Left colon (tissue), 2 donors: ENCODE data around the gene URM1. TPM values are rescaled to one million over a fixed set of nuclear protein-coding genes. Genes with fewer than 3 reads are reported as not detected.

Experiments used
- ATAC-seq: fragments of 200-7000 bp; cut with Tn5 transposase; one replicate; pipeline ENCODE4 v1.9.1; 2020; ENCODE audit warnings: mild to moderate bottlenecking, moderate library complexity
- DNase-seq, 2 donors: peaks; one replicate each; pipeline ENCODE4 v3.0.0-alpha.2; 2020
- intact Hi-C, 2 donors: fragments of 100-400 bp; cut with DNase I in 1 of 2; cut with micrococcal nuclease in 1 of 2; formaldehyde crosslinking; loops; one replicate each; pipeline versions ENCODE4 v1.11.2 to v1.14.0; 2022; cut with DNase I, micrococcal nuclease
- total RNA-seq, 2 donors: library from RNA; stranded (reverse); fragmentation: NEBNext Ultra II Directional; extraction: Animal tissue kit (Norgen Biotek cat#: 25700); gene quantifications; one replicate each; pipeline ENCODE4 v1.2.1, GENCODE V29; 2021
- donor health status: DM: no; HTN: no; CAD: no.
- donor health status: DM: yes; HTN: yes; CAD: no.

Gene URM1
- total RNA-seq, 2 donors from 2014 or later = 50.9 to 69.3 TPM

- ATAC-seq (no peak), DNase-seq (no peak)
- intact Hi-C loops = no loop called here
Observed at GRCh38 chr9:128383007-128383753, 12.0 kb downstream of the URM1 start.

- DNase-seq (no peak), ATAC-seq (no peak)
Observed at GRCh38 chr9:128383791-128384190, 12.6 kb downstream of the URM1 start.

GRCh38 chr9:128384801-128385495 lies 13.8 kb downstream of the URM1 start:
- no peak for DNase-seq
- no peak for ATAC-seq
- intact Hi-C loops = no loop called here

More at GRCh38 chr9:128383791-128384190, 12.6 kb downstream of the URM1 start:
- intact Hi-C loops = no loop called here

GRCh38 chr9:128385496-128386460 lies 14.6 kb downstream of the URM1 start:
- DNase-seq (no peak), ATAC-seq (no peak)
- intact Hi-C loops = no loop called here

- no peak for ATAC-seq
- DNase-seq = no peak
- intact Hi-C loops = no loop called here
Observed at GRCh38 chr9:128388150-128388549, 17.0 kb downstream of the URM1 start.

GRCh38 chr9:128389395-128390149 lies 18.4 kb downstream of the URM1 start:
- ATAC-seq (no peak), DNase-seq (no peak)
- intact Hi-C loops = no loop called here

GRCh38 chr9:128390150-128390812 lies 19.1 kb downstream of the URM1 start:
- no peak for DNase-seq
- intact Hi-C loops = no loop called here
- ATAC-seq = no peak

- no peak for DNase-seq
- intact Hi-C loops = no loop called here
- no peak for ATAC-seq
Observed at GRCh38 chr9:128390813-128391711, 19.9 kb downstream of the URM1 start.

GRCh38 chr9:128391956-128392301 lies 20.8 kb downstream of the URM1 start:
- no peak for DNase-seq
- ATAC-seq = no peak

GRCh38 chr9:128392302-128393144 lies 21.3 kb downstream of the URM1 start:
- intact Hi-C loops = no loop called here
- ATAC-seq = no peak
- DNase-seq = no peak

More at GRCh38 chr9:128391956-128392301, 20.8 kb downstream of the URM1 start:
- intact Hi-C loops = no loop called here

- no peak for ATAC-seq
- DNase-seq = no peak
- intact Hi-C loops = no loop called here
Observed at GRCh38 chr9:128393145-128393775, 22.1 kb downstream of the URM1 start.

GRCh38 chr9:128393970-128394369 lies 22.8 kb downstream of the URM1 start:
- ATAC-seq = no peak
- no peak for DNase-seq
- intact Hi-C loops = no loop called here

- ATAC-seq (no peak), DNase-seq (no peak)
- intact Hi-C loops = no loop called here
Observed at GRCh38 chr9:128394379-128395168, 23.4 kb downstream of the URM1 start.

- peak; percentile 16 for ATAC-seq
- DNase-seq = no peak
- intact Hi-C loops = no loop called here
Observed at GRCh38 chr9:128396970-128397613, 25.9 kb downstream of the URM1 start.

GRCh38 chr9:128397831-128398230 lies 26.7 kb downstream of the URM1 start:
- intact Hi-C loops = no loop called here
- ATAC-seq (no peak), DNase-seq (no peak)
